Measurements from ENCODE around the gene PMFBP1.

The PMFBP1 gene, protein sequence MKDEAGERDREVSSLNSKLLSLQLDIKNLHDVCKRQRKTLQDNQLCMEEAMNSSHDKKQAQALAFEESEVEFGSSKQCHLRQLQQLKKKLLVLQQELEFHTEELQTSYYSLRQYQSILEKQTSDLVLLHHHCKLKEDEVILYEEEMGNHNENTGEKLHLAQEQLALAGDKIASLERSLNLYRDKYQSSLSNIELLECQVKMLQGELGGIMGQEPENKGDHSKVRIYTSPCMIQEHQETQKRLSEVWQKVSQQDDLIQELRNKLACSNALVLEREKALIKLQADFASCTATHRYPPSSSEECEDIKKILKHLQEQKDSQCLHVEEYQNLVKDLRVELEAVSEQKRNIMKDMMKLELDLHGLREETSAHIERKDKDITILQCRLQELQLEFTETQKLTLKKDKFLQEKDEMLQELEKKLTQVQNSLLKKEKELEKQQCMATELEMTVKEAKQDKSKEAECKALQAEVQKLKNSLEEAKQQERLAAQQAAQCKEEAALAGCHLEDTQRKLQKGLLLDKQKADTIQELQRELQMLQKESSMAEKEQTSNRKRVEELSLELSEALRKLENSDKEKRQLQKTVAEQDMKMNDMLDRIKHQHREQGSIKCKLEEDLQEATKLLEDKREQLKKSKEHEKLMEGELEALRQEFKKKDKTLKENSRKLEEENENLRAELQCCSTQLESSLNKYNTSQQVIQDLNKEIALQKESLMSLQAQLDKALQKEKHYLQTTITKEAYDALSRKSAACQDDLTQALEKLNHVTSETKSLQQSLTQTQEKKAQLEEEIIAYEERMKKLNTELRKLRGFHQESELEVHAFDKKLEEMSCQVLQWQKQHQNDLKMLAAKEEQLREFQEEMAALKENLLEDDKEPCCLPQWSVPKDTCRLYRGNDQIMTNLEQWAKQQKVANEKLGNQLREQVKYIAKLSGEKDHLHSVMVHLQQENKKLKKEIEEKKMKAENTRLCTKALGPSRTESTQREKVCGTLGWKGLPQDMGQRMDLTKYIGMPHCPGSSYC

DNA sequence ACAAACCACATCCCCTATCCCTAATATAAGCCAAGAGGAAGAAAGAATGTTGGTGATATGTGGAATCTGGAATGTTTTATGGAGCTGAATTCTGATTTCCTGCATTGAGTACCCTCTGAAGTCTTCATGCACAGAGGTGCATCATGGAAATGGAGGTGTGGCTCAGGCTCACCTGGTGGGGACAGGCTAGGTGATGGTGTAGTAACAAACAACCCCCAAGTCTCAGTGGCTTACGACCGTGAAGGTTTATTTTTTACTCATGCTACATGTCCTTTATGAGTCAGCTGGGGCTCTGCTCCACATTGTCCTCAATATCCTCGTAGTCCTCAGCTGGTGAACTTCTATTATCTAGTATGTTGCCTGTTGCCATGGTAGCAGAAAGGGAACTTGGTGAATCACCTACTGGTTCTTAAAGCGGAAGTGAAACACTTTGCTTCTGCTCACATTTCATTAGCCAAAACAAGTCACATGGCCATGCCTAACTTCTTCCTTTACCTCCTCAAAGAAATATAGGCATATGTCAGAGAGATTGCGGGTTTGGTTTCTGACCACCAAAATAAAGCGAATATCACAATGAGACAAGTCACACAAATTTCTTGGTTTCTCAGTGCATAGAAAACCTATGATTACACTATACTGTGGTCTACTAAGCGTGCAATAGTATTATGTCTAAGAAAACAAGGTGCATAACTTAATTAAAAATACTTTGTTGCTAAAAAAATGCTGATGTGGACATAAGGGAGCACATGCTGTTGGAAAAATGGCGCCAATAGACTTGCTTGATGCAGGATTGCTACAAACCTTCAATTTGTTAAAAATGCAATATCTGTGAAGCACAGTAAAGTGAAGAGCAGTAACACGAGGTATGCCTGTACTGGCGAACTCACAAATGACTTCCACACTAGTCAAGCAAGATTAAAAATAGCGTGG is at the start of gene PMFBP1:
Gene PMFBP1 (minus strand): TSS at position 51 of the 930 bp plus-strand sequence. CDS start 947 bp downstream, outside the sequence.
- DNase-seq (ENCODE audit: low read depth): no peak

DNA sequence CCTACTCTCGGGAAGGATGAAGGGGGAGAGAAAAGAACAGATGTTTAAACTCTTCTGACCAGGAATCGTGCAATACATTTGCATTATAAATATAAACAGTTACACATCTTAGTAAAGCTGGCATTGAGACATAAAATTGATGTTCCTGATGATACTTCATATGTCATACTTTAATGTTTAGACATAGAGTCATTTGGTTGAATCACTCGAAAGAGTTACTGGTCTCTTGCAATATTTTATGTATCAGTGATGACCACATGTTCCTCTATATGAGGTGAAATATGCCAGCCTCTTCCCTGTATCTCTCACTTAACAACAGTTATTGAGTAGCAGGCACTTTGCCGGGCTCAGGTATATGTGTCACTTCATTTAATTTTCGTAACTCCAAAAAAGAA is 49.7 kb upstream of the PMFBP1 start:
- no peak for DNase-seq (ENCODE audit: low read depth)

DNA sequence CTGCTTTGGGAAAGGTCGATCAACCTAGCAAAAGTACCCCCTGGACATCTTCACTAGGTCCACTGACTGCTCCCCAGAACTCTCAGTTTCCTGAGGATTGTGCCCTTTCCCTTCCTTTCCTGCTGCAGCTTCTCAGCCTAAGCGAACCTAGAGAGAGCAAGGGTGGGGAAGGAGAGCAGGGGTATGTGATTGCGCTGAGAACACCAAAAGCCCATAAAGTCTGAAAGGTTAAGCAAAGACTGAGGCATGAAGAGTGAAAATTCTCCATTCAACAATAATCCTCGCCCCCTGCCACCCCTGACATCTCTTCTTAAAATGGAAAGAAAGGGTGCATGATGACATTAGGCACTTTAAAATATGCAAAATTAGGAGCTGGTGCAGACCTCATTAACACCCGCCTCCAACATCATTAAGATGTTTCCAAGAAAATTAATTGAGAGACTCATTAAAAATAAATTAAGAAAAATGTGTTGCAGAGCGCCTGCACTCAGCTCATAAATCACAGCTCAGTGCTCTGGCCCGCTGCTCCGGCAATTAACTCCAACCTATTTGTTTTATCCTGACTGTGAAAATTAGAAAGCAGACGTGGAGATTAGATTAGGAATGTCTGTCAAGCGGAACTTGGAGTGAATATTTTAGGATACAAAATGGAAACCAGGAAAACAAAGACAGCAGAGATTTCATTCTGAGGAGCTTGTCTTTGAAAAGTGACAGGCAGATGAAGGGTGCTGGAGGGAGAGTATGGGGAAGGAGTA is 49.1 kb upstream of the PMFBP1 start:
- DNase-seq (ENCODE audit: low read depth): no peak

DNA sequence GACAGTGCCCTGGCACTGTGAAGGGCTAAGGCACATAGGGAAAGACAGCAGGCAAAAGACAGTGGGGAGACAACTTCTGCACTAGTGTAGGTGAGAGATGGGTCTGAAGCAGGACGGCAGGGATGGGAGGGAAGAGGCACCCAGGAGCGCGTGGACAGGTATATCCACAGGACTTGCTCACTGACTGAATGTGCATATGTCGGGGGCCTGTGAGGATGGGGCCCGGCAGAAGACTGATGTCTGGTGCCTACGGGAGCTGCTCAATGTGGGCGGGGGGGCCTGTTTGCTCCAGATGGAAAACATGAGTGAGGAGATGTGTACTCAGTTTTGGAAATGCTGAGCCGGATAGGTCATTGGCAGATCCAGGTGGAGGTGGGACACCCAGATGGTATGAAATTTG is 47.3 kb upstream of the PMFBP1 start:
- no peak for DNase-seq (ENCODE audit: low read depth)

DNA sequence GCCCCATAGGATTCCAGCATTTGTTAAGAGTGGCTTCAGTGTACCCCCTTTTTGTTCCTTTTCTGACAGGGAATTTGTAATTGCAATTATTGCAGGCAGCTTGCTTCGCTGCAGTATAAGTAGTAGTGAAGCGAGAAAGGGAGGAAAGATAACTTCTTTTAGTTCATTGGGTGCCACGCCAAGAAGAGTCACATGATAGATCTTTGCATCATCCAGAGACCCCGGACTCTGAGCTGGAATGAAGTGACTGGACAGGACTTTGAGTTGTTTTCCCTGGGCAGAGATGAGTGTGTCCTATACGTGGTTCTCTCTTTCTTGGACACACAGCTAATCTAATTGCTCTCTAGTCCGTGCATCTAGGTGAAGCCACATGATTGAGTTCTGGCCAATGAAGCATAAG is 44.8 kb upstream of the PMFBP1 start:
- no peak for DNase-seq (ENCODE audit: low read depth)

DNA sequence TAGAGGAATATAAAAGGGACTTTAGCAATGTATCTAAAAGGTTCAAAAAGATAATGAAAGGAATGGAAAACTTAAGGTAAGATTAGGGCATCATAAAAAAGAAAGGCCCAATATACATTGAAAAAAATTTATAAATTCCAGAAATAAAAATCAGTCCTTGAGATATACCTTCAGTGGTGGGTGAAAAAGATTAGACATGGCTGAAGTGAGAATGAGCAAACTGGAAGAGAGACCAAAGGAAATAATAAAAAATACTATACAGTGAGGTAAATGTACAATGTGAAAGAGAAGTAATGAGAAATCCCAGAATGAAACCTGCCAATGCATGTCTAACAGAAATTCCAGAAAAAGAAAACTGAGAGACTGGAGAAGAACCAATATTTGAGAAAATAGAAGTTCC is 42.9 kb upstream of the PMFBP1 start:
- DNase-seq (ENCODE audit: low read depth): no peak

DNA sequence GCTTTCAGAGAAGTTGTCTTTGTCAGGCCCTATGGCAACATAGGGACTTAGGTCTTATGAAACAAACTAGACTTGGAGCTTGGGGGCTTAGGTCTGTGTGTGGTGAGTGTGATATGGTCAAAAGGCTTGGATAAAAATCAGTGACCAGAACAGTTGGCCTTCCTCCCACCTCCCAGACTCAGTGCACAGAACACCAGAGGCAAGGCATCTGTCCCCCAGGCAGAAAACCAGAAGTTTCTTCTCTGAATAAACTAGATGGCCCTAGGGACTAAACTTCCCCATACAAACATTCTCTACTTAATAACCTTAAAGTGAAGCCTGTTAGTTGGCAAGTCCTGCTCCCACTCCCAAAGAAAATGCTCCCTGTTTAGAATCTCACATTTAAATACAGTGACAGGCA is 39.2 kb upstream of the PMFBP1 start:
- DNase-seq (ENCODE audit: low read depth): no peak

DNA sequence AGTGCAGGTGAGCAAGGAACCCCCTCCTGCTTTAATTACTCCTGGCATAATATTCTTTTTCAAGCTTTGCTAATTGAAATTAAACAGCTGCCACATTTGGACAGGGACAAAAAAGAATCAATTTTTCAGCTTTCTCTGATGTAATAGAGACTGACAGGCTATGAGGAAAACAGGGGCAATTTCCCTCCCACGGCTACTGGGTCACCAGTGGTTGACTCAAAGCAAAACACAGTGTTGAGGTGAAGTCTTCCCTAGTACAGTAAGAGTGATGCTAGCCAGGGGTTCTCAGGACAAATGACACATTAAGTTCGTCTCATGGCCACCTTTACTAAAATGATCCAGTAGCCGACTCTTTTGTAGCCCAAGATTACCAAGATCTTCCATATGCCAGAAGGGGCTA is 38.6 kb upstream of the PMFBP1 start:
- DNase-seq (ENCODE audit: low read depth): no peak

DNA sequence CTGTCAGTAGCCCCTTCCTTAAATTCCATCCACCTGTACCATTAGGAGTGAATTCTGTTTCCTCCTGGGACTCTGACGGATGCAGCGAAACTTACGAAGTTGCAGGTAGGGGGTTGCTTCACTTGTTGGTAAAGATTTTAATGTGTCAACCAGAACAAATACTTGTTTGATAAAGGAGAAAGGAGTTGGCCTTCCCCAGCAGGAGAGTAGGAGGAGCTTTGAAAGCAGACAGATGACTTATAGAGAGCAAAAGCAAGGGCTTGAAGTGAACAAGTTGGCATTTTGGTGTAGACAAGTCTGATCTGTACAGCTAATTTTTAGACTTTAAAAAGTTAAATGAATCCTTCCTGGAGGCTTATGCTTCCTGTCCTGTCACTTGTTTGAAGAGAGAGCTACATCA is 38.1 kb upstream of the PMFBP1 start:
- DNase-seq (ENCODE audit: low read depth): no peak

DNA sequence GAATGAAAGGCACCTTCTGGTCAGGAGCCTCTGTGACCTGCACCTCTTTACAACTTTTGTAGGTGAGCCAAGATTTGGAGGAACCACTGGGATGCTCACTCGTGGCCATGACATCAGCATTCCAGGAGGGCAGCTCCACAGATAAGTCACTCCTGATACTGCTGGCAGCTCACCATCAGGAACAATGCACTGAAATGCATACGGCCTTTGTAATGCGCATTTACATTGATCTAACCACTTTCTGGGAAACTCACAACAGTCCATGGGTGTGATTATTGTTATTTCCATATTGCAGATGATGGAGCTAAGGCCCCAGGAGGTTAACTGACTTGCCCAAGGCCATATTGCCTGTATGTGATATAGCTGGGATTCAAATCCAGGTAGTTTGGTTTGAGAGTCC is 34.3 kb upstream of the PMFBP1 start:
- no peak for DNase-seq (ENCODE audit: low read depth)

DNA sequence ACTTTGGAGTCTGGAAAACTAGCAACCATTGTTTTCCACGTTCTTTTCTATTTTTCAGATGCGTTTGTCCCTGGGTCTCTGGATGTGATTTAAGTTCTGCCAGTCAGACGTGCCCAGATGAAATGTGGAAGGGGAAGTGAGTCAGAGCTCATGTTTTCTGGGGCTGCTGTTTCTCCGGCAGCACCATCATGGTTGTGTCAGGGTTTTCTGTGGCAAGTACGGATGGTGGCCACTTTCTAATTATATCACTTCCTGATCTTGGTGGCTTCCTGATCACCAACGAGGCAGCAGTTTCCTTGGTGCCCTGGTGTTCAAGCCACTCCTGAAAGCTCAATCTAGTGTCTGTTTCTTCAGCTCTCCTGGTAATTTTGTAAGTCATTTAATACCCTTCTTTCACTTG is 31.4 kb upstream of the PMFBP1 start:
- no peak for DNase-seq (ENCODE audit: low read depth)

DNA sequence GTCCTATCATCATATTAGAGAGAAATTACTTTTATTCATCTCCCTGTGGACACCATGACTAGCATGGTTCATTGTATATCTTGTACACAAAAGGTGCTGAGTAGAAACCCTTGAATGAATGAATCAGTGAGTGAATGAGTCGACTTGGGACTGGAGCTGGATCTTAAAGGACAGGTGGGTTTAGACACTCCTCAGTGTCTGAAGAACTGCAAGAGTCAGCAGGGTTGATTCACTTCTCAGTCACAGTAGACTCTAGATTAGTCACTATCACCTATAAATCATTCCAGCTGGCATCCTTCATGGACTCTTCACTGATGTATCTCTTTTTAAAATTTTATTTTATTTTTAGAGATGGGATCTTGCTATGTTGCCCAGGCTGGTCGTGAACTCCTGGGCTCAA is 30.1 kb upstream of the PMFBP1 start:
- DNase-seq (ENCODE audit: low read depth): no peak

DNA sequence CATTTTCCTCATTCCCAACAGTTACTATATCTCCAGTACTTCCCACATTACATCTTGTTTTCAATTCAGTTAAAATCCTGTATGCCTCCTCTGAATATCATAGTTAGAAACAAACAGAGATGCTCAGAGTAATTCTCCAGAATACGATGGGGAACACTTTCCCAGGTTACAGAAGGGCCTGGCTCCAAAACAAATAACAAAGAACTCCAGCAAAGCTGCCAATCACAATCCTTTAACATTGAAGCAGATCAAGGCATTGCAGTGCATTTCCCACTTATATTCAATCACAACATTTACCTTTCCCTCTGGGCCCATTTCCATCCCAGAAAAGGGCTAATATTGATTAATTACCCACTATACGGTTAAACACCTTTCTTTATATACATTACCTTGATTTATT is 29.4 kb upstream of the PMFBP1 start:
- no peak for DNase-seq (ENCODE audit: low read depth)

DNA sequence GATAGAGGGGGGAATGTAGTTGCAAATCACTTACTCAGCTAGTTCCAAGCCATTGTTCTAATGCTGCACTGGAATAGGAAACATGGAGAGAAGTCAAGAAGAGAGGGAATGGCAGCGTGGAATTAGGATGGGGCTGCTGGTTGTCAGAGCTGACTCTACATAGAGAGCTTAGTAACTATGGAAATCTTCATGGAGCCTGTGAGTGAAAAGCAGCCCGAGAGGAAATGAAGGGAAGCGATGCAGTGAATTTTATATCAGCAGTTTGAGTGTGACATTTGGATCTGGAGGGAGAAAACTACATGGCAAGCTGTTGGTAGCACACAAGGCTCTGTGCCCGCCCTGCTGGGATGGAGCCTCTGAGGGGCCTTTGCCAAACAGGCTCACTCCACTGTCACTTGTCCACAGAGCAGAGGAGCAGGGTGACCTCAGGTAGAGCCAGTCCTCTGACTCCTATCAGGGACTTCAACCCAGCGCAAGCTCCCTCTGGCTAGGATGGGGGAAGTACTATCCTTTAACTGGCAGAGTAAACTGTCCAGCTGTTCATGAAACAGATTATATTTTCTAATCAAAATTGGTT is 27.9 kb upstream of the PMFBP1 start:
- no peak for DNase-seq (ENCODE audit: low read depth)

DNA sequence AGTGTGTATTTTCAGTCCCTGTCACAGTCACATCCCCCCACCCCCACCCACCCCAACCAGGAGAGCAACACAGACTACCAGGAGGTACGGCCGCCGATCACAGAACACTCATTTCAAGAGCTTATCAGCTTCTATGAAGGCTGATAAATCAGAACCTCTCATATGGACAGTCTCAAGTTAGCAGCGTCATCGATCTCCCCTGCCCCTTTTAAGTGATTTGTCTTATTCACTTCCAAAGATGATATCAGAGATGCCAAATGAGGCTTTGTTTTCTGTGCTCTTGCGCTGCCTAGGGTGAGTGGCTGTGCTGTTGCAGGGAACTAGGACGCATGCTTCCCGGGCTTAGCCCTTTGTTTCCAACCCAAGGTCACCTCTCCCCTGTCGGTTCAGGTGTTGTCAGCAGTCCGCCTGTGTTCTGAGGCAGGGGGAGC is 26.8 kb upstream of the PMFBP1 start:
- no peak for DNase-seq (ENCODE audit: low read depth)

DNA sequence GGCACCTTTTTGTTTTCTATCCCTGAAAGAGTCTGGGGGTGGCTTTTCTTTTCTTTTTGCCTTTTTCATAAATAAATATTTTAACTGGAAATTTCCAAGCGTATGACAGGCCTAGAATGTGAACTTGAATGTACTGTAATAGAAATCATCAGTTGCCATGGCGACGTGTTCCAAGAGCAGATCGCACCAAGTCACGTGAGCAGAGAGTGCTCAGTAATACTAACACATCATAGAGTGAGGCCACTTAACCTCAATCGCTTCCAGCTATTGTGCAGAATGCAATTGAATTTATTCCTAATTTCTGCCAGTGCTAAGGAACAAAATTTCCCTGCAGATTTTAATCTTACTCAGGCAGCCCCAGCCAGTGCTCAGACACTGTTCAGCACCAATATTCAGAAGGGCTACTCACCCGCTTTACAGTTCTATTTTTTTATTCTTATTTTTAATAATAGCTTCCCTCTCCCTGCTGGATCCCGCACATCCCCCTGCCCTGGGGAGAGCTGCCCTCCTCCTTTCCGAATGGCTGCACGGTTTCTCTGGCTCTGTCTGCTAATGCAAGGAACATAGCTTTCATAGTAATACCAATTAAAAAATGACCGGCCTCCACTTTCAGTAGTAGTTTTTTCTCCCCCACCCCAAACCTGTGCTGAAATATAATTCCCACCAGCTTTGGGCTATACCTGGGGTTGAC is 26.2 kb upstream of the PMFBP1 start:
- no peak for DNase-seq (ENCODE audit: low read depth)

DNA sequence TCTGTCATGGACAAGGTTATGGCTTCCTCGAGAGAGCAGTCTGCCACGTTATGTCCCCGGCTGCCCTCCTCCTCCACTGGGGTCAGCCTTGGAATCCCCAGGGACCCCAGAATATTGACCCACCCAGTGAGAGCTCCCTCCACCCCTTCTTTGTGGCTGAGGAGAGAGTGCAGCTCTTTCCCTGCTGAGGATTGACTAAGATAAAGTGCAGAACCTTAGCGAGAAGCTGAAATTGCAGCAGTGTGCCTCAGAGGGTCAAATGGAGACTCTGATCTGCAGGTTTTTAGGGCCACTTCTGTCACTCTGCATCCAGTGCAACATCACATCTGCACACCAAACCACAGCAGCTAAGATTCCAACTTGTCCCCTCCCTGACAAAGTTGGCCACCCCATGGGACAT is 25.6 kb upstream of the PMFBP1 start:
- no peak for DNase-seq (ENCODE audit: low read depth)

DNA sequence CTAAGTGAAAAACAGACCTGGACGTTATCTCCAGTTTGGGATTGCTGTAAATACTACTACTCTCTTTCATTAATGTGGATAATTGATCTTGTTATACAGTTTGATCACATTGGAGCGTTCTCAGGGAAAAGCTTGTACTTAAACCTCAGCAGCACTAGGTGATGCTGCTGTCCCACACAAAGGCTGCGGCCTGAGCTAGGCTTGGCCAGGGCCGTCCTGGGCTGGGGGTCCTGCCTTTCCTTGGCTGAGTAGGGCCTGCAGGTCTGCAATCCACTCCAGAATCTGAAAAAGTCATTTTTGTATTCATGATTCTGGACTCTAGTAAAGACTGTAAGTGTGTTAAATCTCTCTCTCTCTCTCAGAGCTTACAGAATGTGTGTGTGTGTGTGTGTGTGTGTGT is 23.7 kb upstream of the PMFBP1 start:
- DNase-seq (ENCODE audit: low read depth): no peak

DNA sequence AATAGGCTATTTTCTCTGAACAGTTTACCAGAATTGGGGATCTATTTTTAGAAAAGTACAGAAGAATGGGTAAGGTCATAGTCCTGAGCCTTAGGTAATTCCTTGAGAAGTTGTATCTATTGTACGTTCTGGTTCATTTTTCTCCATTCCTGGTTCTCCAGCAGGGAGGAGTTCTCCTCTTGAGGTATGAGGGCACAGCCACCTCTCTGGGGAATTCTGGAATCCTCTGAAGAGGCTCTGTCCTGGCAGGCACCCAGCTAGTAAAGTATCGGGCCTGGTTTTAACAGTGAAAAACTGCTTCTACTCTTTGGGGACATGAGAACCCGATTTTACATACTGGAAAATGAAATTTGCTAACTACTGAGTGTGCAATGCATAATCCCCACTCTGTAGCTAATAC is 19.6 kb upstream of the PMFBP1 start:
- DNase-seq (ENCODE audit: low read depth): no peak

DNA sequence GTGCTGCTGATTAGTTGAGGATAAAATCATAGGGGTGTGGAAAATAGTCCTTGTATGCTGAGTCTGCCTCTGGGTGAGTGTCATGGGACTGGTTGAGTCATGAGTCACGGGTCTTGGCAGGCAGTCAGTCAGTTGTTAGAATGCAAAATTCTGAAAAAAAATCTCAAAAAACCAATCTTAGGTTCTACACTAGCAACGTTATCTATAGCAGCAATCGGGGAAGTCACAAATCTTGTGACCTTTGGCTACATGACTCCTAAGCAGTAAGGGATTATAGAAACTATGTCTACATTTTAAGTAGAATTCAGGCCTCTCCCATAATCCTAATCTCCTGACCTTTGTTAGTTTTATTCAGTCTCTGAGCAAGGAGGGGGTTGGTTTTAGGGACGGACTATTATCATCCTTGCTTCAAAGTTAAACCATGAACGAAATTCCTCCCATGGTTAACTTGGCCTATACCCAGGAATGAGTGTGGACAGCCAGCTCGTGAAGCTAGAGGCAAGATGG is 18.0 kb upstream of the PMFBP1 start:
- DNase-seq (ENCODE audit: low read depth): no peak
